T-helper 2 cell treated with Interferon-gamma antibody and Interleukin-4, amounts not matched to agents 100 ng/mL and 5 ng/mL, for 36 hours (primary cell): Measurements from ENCODE around the gene NOS3. TPM values are rescaled to one million over a fixed set of nuclear protein-coding genes. Genes with fewer than 3 reads are reported as not detected.

ENCODE experiments used
- intact Hi-C: fragments of 100-400 bp; cut with micrococcal nuclease; formaldehyde crosslinking; loops from one replicate; pipeline ENCODE4 v1.15.1; 2023
- total RNA-seq: library from RNA; stranded (reverse); gene quantifications from 2 replicates; pipeline ENCODE4 v1.2.3, GENCODE V29; 2022

The NOS3 gene
- total RNA-seq, 1 donor from 2014 or later = 17.4 TPM

DNA sequence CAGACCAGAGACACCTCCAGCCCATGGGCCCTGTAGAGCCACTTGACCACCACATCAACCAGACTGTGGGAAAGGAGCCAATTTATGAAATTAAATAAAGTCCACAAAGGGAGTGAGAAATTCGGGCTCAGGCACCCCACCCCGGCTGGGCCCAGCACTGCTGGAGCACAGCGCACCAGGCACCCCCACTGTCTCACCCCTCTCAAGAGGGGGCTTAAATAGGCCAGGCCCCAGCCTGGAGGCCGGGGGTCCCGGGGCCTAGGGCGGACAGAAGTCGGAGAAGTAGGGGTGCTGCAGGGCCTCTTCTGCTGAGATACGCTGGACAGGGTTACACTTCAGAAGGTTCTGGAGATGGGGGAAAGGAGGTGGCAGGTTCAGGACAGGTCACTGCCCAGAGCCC lies 62.9 kb downstream of the NOS3 start:
- intact Hi-C loops = no loop called here

DNA sequence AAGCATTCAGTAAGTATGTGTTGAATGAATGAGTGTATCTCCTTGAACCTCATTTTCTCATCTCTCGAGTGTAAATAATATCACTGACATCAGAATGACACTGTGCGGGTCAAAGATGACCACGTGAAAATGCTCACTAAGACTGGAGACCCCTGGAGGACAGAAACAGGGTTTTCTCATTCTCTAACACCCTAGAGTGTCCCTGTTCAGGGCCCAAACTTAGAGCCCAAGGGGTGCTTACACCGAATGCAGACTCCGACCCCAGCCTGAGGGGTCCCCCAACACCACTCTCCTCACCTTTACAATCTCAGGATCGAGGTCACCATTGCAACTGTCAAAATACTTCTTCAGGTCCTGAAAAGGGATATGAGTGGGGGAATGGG lies 65.5 kb downstream of the NOS3 start:
- intact Hi-C loops = loop anchor here (5.0 kb wide), 1 partner anchor 44 kb away; no protein-coding TSS in a partner anchor

DNA sequence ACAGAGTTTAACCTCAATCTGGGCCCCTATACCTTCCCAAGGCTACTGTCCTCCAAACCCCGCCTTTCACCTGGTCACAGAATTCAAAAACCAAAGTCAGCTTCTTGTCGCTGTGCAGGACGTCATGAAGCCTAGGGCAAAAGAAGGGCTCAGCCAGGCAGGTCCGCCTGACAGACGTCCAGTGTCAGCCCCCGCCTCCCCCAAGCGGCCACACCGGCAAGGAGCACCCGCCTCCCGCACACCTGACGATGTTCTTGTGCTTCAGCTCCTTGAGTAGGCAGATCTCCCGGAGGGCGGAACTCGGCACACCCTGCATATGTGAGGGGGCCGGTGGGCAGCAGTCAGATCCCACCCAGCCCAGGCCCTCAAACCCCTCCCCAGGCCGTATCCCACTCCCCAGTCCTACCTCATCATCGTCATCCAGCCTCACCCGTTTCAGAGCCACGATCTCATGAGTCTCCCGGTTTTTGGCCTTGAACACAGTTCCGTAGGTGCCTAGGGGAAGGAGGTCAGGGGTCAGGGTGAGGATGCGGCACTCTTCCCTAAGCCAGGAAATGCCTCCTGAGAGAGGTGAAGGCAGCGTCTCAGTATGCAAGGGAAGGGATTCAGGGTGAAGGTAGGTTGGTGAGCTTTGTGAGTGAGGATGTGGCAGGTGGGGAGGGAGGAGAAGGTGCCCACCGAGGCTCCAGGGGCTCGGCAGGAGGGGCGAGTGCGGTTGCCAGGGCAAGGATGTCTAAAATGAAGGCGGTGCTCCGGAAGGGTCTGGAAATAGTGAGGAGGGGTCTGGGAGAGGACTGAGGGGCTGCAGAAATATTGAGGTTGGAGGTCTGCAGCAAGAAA lies 66.1 kb downstream of the NOS3 start:
- intact Hi-C loops = loop anchor here (1.0 to 5.0 kb wide), 2 partner anchors 45 to 170 kb away; partner anchors contain the start of gene ABCF2

DNA sequence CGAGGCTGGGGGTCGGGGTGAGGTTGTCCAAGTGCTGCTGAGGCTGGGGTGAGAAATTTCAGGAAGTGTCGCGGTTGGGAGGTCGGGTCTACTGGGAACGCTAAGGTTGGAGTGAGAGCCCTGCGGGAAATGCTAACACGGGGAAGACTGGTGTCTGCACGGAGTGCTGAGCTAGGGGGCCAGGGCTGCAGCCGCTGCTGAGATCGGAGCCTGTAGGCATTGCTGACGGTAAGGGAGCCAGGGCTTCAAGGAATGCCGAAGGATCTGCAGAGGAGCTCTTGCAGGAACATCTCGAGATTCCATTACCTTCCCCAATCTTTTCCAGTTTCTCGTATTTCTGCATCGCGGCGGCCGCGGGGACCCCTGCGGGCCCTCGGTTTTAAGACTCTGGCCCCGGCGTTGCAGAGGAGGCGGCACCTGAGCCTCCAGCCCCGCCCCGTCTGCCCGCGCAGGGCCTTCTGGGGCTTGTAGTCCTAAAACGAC lies 66.7 kb downstream of the NOS3 start, which contains the start of gene CDK5:
CDK5 (minus strand) TSS at position 392 of the 483 bp plus-strand sequence; CDS start at position 343, 49 bp downstream.
- intact Hi-C loops = loop anchor here (1.0 to 5.0 kb wide), 2 partner anchors 45 to 170 kb away; partner anchors contain the start of gene ABCF2

DNA sequence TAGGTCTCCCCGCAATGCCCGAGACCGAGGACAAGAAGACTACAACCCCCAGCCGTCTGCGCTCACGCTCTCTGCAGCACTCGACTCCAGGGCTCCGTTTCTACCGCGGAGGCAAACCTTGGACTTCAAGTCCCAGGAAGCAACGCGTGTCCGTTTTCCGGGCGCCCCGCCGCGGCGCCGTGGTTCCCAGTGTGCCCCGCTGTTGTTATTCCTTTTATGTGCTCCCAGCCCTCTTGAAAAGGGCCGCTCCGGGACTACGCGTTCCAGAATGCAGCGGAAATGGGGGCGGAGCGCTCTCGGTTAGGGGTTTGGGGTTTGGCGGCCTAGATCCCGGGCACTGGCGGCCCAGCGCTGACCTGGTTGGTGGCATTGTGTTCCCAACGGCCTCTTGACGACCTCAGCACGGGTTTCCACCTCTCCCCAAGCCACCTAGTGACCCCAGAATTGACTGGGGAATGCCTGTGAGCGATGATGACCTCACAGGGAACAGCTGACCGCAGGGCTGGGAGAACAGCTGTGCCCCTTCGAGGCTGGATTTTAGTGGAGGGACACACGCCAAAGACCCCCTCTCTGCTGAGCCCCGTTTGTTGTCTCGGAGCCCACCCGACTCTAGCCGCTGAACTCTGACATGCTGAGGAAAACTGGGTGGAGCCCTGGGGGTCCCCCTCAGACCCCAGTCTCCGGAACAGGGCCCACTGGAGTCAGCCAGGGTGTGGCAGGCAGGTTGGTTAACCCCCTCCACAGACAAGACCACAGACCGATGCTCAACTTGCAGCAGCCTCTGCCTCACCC lies 67.4 kb downstream of the NOS3 start:
- intact Hi-C loops = loop anchor here (1.0 to 5.0 kb wide), 7 partner anchors 22 to 175 kb away; partner anchors contain the start of genes ABCB8, ABCF2, CHPF2 and FASTK

DNA sequence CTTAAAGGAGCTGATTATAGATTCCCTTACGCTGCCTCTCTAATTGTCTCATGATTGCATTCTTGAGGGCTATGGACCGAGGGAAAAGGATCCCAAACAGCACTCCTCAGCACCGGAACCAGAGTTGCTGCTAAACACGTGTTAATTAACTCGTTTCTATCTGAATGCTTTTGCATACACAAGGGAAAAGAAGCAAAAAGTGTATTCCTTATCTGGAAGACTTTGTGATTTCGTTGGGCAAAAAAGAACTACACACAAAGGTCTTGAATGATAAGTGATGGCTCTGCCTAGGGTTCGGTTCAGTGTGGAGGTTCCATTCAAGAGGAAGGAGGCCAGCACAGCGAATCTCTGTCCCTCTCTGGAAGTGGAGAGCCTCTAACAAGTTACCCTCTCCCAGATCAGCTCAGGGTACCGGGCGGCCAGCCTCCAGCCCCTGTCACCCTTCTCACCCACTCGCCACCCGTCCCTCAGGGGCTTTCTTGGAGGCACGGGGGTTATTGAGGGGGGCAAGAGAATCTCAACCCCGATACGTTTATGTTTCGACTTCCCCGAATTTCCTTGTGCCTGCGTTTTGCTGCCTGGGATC lies 68.1 kb downstream of the NOS3 start:
- intact Hi-C loops = loop anchor here (1.0 to 5.0 kb wide), 6 partner anchors 21 to 174 kb away; partner anchors contain the start of genes ABCB8, CHPF2 and FASTK

DNA sequence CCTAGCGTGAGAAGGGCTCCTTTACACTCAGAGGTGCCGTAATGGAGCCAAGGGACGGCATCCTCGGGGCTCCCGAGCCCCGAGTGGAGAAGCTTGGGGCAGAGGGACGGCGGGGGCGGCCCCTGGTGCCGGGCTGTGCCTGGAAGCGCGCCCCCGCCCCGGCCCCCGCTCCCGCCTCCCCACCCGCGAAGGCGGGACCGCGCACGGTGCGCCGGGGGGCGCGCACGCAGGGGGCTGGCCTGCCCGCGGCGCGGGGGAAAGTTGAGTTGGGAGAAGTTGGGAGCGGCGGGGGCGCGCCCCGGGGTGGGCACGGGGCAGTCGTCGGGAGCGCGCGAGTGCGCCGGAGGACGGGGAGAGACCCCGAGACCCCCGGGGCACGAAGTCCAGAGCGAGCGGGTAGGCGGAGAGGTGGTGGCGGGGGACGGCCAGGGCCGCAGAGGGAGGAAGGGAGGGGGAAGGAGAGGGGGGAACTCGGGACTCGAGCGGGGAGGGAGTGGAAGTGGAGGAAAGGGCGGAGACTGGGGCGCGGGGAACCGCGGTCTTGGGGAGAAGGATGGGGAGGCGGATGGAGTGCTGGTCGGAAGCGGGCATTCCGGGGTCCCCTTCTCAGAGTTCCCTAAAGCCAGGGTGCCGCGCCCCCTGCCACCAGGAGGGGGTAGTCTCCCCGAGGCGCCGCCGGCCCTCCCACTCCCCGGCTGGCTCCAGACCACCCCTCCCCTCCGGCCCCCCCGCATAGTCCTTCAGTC lies 68.7 kb downstream of the NOS3 start, which contains the start of gene SLC4A2:
SLC4A2 (plus strand) TSS at position 223 of the 746 bp plus-strand sequence. CDS start 2,399 bp downstream, outside the sequence.
- intact Hi-C loops = loop anchor here (2.0 to 5.0 kb wide), 3 partner anchors 47 to 173 kb away; partner anchors contain the start of gene CHPF2

DNA sequence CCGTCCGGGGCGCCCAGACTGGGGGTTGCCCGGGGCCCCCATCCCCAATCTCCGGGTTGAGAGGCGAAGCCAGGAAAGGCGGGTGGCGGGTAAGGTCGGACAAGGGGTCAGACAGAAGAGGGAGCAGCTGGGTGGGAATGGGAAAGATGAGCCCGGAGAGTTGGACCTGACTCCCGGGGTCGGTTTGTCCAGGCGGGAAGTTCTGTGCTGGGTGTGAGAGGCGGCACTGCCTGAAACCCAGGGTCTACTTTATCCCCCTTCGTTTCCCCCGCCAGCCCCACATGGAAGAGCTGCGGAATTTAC lies 69.2 kb downstream of the NOS3 start:
- intact Hi-C loops = no loop called here

DNA sequence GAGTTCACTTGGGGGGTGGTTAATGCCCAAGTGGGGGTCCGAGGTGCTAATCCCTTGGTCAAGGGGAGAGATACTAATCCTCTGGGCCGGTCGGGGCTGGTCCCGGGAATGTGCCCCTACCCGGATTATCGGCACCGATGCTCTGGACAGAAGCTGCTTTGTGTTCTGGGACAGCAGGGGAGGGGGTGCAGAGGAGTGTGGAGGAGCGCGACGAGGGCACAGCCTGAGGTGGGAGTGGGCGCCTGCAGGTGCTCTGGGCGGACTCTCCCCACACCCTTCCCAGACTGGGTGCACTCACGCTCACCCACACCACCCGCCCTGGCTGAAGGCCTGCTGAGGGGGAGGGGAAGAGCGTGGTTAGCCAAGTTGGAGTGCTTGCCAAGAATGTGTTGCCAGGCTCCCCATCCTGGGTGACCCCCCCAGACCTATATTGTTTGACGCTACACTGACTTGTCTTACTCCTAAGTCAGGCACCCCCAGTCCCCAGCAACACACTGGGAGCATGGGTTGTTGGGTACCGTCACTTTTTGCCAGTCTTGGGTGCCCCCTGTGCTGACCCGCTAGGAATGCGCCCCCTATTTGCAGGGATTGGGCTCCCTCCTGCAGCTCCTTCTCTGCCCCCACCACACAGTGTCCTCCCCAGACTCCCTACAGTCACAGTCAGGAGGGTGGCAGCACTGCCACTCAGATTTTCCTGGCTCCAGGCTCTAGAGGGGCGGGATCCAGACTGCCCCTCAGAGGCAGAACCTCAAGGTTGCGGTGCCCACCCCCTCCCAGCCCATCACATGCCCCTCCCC lies 69.8 kb downstream of the NOS3 start:
- intact Hi-C loops = no loop called here

DNA sequence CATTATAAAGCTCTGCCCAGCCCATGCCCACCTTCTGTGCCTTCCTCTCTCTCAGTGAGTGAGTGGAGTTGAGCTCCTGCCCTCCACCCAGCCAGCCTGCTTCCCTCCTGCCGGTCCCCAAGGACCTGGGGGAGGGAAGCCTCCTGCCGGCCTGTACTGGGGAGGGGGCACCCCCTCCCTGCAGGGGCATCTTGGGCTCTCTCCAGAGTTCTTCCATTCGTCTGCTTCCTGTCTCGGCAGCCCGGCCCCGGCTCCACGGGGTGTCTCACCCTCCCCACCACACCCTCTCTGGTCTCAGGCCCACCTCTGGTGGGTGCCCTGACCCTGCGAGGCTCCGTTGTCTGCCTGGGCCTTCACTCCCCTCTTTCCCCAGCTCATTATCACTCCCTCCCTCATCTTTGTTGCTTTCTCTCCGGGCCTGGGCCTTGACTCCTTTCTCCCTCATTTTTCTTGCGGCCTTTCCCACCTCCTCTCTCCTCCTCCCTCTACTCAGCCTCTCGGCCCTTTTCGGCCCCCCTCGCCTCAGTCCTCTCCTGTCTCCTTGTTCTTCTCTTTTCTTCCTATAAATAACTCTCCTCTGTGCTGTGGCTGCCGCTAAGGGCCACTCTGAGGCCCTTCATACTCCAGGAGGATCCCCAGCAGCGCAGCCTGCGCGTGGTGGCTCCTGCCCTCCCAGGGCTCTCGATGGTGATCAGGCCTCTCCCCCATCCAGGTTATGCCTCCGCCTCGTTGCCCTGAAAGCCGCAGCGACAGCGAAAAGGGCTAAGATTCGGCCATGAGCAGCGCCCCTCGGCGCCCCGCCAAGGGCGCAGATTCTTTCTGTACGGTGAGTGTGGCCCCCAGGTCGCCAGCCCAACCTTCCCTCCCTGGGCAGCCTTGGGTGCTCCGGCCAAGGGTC lies 70.6 kb downstream of the NOS3 start:
- intact Hi-C loops = no loop called here

DNA sequence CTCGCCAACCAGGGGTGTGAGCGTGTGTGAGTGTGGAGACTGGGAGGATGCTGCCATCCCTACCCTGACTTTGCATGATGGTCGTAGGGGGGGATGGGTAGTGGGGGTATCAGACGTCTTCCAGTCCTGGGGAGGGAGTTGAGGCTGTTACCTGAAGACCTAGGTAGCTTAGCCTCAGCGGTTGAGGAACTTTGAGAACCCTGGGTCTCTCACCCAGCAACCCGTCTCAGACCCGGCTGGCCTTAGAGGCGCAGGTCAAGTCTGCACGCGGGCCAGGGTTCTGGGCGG lies 71.2 kb downstream of the NOS3 start:
- intact Hi-C loops = no loop called here

DNA sequence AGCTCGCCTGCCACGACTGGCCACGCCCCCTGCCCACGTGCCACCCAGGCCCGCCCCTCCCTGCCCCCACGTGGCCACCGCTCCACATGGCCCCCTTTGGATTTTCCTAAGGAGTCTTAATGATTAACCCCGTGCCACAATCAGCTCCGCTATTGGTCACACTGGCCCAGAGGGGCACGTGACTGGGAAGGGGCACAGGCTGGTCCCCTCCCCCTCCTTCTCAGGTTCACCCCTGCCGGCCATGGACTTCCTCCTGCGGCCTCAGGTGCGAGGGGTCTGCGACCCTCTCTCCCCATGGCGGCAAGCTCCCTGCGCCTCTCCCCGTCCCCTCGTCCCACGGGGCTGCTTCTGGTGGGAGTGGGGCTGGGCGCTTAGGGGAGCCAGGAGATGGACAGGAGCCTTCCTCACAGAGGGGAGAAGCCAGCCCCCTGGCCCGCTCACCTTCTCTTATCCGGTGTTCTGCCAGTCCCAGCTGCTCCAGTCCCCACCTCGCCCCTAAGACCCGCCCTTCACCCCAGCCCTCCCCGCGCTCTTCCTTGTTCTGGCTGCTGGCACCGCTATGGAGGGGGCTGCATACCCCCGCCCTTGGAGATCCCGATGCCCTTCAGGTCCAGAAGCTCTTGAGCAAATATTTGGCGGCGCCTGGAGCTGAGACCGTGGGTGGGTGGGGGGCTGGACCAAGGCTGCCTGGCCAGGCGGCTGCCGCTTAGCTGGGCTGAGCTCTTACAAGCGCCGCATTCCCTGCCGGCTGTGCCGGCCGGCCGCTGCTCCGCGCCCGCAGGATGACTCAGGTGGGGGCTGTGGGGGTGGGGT lies 71.8 kb downstream of the NOS3 start:
- intact Hi-C loops = no loop called here

DNA sequence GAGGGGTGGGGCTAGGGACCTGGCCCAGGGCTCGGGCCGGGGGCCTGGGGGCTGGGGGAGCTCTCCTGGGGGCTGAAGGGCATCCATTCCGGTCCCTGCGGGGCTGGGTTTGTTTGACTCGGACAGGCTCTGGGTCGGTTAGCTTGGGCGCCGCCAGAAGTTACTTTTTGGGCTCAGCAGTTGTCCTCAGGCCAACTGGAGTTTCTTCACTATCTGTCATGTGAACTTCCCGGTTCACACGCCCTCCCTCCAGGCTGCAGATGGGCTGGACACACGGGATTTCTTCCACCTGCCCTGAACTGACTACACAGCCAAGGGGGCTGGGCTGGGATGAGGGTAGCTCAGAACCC lies 72.4 kb downstream of the NOS3 start:
- intact Hi-C loops = no loop called here

Other genes starting within 250 kb of the NOS3 start
- gene TMEM176B, start 190.7 kb upstream of the NOS3 start, total RNA-seq = not detected in 2 replicates
- gene TMEM176A, start 190.2 kb upstream of the NOS3 start, total RNA-seq = not detected in 2 replicates
- not detected in 2 replicates for gene AOC1, start 138.5 kb upstream of the NOS3 start, total RNA-seq
- gene KCNH2, start 12.7 kb upstream of the NOS3 start, total RNA-seq = 0.23 and 0.36 TPM in 2 replicates
- 9.6 and 10.3 TPM in 2 replicates for gene ATG9B, start 33.5 kb downstream of the NOS3 start, total RNA-seq
- gene ABCB8, start 37.4 kb downstream of the NOS3 start, total RNA-seq = 60.9 and 61.6 TPM in 2 replicates
- gene ASIC3, start 57.5 kb downstream of the NOS3 start, total RNA-seq = 6.0 and 6.6 TPM in 2 replicates
- 22.3 and 23.7 TPM in 2 replicates for gene CDK5, start 66.9 kb downstream of the NOS3 start, total RNA-seq
- gene SLC4A2, start 68.6 kb downstream of the NOS3 start, total RNA-seq = 111 and 119 TPM in 2 replicates
- 80.0 and 89.3 TPM in 2 replicates for gene FASTK, start 89.8 kb downstream of the NOS3 start, total RNA-seq
- 51.0 and 55.4 TPM in 2 replicates for gene TMUB1, start 92.5 kb downstream of the NOS3 start, total RNA-seq
- 26.9 and 29.3 TPM in 2 replicates for gene AGAP3, start 95.5 kb downstream of the NOS3 start, total RNA-seq
- gene GBX1, start 176.7 kb downstream of the NOS3 start, total RNA-seq = not detected in 2 replicates
- not detected in 2 replicates for gene ASB10, start 196.2 kb downstream of the NOS3 start, total RNA-seq
- gene H2BK1, start 219.5 kb downstream of the NOS3 start, total RNA-seq = 0.48 and 1.1 TPM in 2 replicates
- 45.5 and 47.2 TPM in 2 replicates for gene ABCF2, start 236.2 kb downstream of the NOS3 start, total RNA-seq
- 40.0 and 41.0 TPM in 2 replicates for gene CHPF2, start 241.5 kb downstream of the NOS3 start, total RNA-seq